C4-2B (cell line): Measurements from ENCODE around the gene ERGIC1.

Experiments
- H3K27ac ChIP-seq: fragments of 450-650 bp; 2 replicates; pipeline ENCODE4 v1.5.1; 2017
- CTCF ChIP-seq: fragments of 450-650 bp; conservative IDR thresholded peaks from 2 replicates; pipeline ENCODE4 v1.5.1; 2017; ENCODE audit warnings: mild to moderate bottlenecking
- ZFX ChIP-seq: fragments of 450-650 bp; IDR thresholded peaks from 2 replicates; pipeline ENCODE4 v1.6.1; 2017

Gene ERGIC1

GRCh38 chr5:172898843-172899369 lies 64.9 kb downstream of the ERGIC1 start:
- TF ChIP-seq CTCF = no peak
- TF ChIP-seq ZFX = no peak
- H3K27ac ChIP-seq = no peak overlapping the region

GRCh38 chr5:172899436-172899835 lies 65.4 kb downstream of the ERGIC1 start:
- no peak overlapping the region for H3K27ac ChIP-seq
- no peak for TF ChIP-seq ZFX
- no peak for TF ChIP-seq CTCF

GRCh38 chr5:172901012-172901780 lies 67.1 kb downstream of the ERGIC1 start:
- TF ChIP-seq CTCF = no peak
- TF ChIP-seq ZFX = no peak
- no peak overlapping the region for H3K27ac ChIP-seq

GRCh38 chr5:172901788-172902496 lies 67.9 kb downstream of the ERGIC1 start:
- TF ChIP-seq CTCF = no peak
- no peak for TF ChIP-seq ZFX
- no peak overlapping the region; the same call in 1 of the 2 replicates for H3K27ac ChIP-seq

GRCh38 chr5:172902497-172903472 lies 68.7 kb downstream of the ERGIC1 start:
- H3K27ac ChIP-seq = peak overlapping the region; percentile 82

GRCh38 chr5:172903790-172904189 lies 69.7 kb downstream of the ERGIC1 start:
- no peak for TF ChIP-seq ZFX
- no peak for TF ChIP-seq CTCF
- H3K27ac ChIP-seq = peak overlapping the region; percentile 82

More at GRCh38 chr5:172902497-172903472, 68.7 kb downstream of the ERGIC1 start:
- TF ChIP-seq CTCF (no peak), ZFX (no peak)
